ENCODE data around the gene GLIS1. TPM values are rescaled to one million over a fixed set of nuclear protein-coding genes. Genes with fewer than 3 reads are reported as not detected.

GLIS1 gene
- total RNA-seq, 2 donors from 2014 or later, result 0.16 TPM; not detected in 1

DNA sequence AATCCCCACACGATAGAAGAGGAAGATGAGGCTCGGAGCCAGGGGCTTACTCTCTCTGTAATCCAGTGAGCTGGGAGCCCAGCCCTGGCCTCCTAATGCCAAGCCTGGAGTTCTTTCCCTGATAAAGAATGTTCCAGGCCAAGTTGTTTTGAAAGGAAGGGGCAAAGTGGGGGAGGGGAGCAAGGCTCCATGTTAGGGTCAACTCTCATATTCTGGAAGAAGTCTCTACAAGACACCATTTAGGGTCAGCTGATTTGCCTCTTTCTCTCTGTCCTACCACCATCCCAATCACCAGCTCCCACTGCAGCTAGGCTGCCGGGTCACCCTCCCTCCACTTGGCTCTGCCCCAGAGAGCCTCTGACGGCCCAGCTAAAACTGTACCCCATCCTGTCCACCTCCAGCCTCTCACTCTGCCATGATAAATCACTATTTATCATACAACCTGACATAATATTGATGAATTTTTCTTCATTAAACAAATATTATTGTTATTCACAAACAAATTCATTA, 95.0 kb downstream of the GLIS1 start:
- Histone ChIP-seq H3K4me3 (no peak overlapping the region), H3K27me3 (no peaks in the 10 kb centered on the region), H3K9ac (ENCODE audit: low read depth in 2 of 2, low read length in 2 of 2) (no peak overlapping the region), H3K36me3 (no peaks in the 10 kb centered on the region), H3K4me1 (no peaks in the 10 kb centered on the region), H3K27ac (no peak overlapping the region), H3K9me3 (no peaks in the 10 kb centered on the region)
- DNase-seq, result no peak
- intact Hi-C loops (cut with DNase I), result no loop called here
- TF ChIP-seq, protein P1, sequence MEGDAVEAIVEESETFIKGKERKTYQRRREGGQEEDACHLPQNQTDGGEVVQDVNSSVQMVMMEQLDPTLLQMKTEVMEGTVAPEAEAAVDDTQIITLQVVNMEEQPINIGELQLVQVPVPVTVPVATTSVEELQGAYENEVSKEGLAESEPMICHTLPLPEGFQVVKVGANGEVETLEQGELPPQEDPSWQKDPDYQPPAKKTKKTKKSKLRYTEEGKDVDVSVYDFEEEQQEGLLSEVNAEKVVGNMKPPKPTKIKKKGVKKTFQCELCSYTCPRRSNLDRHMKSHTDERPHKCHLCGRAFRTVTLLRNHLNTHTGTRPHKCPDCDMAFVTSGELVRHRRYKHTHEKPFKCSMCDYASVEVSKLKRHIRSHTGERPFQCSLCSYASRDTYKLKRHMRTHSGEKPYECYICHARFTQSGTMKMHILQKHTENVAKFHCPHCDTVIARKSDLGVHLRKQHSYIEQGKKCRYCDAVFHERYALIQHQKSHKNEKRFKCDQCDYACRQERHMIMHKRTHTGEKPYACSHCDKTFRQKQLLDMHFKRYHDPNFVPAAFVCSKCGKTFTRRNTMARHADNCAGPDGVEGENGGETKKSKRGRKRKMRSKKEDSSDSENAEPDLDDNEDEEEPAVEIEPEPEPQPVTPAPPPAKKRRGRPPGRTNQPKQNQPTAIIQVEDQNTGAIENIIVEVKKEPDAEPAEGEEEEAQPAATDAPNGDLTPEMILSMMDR (IDR thresholded peaks at IDR 0.05), result no peak

DNA sequence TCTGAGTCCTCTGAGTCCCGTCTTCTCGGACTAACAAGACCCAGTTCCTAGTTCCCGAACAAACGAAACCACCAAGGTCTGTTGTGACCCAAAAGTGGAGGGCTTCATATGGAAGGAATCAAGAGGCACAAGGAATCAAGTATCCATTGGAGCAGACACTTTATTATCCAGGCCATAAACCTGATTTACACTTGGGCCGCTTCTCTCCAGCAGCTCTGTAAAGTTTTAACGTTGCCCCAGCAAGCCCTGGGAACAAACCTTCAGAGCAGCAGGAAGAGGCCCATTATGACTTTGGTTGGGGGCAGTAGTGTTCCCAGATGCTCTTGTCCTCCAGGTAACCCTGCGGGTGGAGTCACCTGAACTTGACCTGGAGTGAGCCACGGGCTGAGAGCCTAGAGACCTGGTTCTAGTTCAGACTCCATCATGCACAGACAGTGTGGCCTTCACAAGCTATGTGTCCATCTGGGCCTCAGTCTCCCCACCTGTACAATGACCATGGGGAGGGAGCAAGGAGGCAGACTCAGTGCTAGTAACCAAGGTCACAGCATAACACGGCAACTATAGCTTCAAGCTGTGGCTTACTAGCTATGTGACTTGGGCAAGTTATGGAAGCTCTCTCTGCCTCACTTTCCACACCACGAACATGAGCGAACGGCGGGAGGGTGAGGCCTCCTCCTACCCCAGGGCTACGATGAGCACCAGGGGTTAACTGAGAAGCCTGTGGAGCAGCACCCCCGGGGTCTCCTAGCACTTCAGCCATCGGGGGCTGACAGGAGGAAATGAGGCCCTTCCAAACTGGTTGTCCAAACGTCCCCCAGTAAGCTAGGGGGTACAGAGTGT, 95.7 kb downstream of the GLIS1 start:
- H3K4me3 ChIP-seq, result no peak overlapping the region
- no peak for DNase-seq
- TF ChIP-seq, protein P1 (IDR thresholded peaks at IDR 0.05), result no peak
- H3K27ac ChIP-seq, result no peak overlapping the region
- H3K9me3 ChIP-seq, result no peaks in the 10 kb centered on the region
- no peaks in the 10 kb centered on the region for H3K36me3 ChIP-seq
- H3K9ac ChIP-seq (ENCODE audit: low read depth in 2 of 2, low read length in 2 of 2), result no peak overlapping the region
- H3K27me3 ChIP-seq, result no peaks in the 10 kb centered on the region
- intact Hi-C loops (cut with DNase I), result no loop called here
- no peaks in the 10 kb centered on the region for H3K4me1 ChIP-seq

DNA sequence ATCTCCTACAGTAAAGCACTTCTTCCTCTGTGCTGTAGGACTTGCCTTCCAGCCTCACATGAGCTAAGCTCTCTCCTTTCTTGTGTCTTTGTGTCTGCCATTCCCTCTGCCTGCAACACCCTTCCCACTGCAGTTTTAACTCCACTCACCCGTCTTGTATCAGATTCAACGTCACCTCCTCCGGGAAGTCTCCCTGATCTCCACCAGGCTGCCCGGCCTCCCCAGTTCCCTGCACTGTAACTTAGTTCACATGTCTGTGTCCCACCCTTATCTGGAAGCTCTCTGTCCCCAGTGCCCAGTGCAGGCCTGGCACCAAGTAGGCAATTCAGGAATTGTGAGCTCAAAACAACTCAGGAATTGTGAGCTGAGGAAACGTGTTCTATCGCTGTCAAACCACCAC, 96.4 kb downstream of the GLIS1 start:
- TF ChIP-seq, protein P1 (IDR thresholded peaks at IDR 0.05), result no peak
- no peaks in the 10 kb centered on the region for H3K9me3 ChIP-seq
- no peaks in the 10 kb centered on the region for H3K4me1 ChIP-seq
- H3K27me3 ChIP-seq, result no peaks in the 10 kb centered on the region
- DNase-seq, result no peak
- intact Hi-C loops (cut with DNase I), result no loop called here
- no peak overlapping the region for H3K4me3 ChIP-seq
- H3K36me3 ChIP-seq, result no peaks in the 10 kb centered on the region
- H3K9ac ChIP-seq (ENCODE audit: low read depth in 2 of 2, low read length in 2 of 2), result no peak overlapping the region
- no peak overlapping the region for H3K27ac ChIP-seq

DNA sequence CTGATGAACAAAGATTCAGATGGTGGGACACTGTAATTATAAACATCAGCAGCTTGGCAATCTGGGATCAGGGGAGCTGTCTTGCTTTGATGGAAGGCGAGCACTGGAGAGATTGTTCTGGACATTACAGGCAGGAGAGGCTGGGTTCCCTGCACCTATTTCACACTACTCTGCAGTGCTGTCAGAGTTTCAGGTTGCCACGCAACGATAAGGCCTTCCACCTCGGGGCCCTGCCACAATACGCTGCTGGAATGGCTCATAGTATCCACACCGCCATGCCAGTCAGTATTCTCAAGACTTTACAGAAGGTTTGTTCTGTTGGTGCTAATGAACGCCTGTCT, 96.8 kb downstream of the GLIS1 start:
- Histone ChIP-seq H3K4me3 (no peak overlapping the region), H3K4me1 (no peaks in the 10 kb centered on the region), H3K9ac (ENCODE audit: low read depth in 2 of 2, low read length in 2 of 2) (no peak overlapping the region), H3K9me3 (no peaks in the 10 kb centered on the region), H3K27ac (no peak overlapping the region), H3K27me3 (no peaks in the 10 kb centered on the region), H3K36me3 (no peaks in the 10 kb centered on the region)
- no peak for DNase-seq
- TF ChIP-seq, protein P1 (IDR thresholded peaks at IDR 0.05), result no peak
- intact Hi-C loops (cut with DNase I), result no loop called here

DNA sequence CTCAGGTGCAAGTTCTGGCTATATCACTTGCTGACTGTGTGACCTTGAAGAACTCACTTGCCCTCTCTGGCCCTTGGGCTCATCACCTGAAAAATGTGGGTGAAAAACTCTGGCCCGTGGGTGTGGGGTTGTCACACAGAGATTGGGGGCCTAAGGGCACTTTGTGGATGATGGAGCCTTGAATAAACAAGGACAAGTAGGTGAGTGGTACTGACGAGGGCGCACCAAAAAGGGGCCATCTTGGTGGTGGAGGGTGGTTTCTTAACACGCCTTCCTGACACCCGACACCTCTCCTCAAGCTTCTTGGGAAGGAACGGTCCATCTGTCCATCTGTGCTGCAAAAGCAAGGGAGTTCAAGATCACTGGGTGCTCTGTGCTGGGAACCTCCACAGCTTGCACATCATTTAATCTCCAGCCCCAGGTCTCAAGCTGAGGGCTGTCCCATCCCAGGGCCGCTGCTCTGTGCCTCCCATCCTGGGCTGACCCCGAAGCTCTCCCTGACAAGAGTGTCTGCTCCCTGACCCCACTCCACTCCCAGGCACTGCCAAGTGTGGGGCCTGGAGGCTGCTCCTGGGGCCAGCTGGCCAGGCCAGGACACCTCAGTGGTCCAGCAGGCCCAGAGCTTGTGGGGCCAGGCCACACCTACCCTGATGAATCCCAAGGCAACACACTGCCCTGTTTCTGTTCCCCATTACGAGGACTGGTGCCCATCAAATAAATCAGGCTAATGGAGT, 97.3 kb downstream of the GLIS1 start:
- TF ChIP-seq, protein P1 (IDR thresholded peaks at IDR 0.05), result no peak
- Histone ChIP-seq H3K4me1 (no peaks in the 10 kb centered on the region), H3K9me3 (no peaks in the 10 kb centered on the region), H3K27ac (no peak overlapping the region), H3K27me3 (no peaks in the 10 kb centered on the region), H3K36me3 (no peaks in the 10 kb centered on the region), H3K4me3 (no peak overlapping the region), H3K9ac (ENCODE audit: low read depth in 2 of 2, low read length in 2 of 2) (no peak overlapping the region)
- no peak for DNase-seq
- intact Hi-C loops (cut with DNase I), result no loop called here
